CD4-positive, alpha-beta T cell treated with Interleukin-15 for 1 hour (primary cell): Measurements from ENCODE around the gene EGFL7.

Experiments
- DNase-seq: peaks from one replicate; pipeline ENCODE4 v3.0.0-alpha.2; 2020

EGFL7 gene

DNA sequence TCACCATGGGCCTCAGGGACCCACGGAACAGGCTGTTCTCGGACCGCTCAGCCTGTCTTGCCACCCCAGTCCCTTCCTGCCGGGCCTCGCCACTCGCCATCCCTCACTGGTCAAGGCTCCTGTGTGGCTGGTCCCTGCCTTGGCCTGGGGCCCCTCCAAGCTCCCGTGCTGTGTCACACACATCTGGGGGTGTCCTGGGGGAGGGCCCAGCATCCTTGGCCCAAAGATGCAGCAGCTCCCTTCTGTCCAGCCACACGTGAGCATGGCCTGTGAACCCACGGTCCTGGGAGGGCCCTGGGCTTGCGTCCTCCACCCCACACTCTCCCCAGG lies 425 bp upstream of the EGFL7 start:
- DNase-seq, result no peak

DNA sequence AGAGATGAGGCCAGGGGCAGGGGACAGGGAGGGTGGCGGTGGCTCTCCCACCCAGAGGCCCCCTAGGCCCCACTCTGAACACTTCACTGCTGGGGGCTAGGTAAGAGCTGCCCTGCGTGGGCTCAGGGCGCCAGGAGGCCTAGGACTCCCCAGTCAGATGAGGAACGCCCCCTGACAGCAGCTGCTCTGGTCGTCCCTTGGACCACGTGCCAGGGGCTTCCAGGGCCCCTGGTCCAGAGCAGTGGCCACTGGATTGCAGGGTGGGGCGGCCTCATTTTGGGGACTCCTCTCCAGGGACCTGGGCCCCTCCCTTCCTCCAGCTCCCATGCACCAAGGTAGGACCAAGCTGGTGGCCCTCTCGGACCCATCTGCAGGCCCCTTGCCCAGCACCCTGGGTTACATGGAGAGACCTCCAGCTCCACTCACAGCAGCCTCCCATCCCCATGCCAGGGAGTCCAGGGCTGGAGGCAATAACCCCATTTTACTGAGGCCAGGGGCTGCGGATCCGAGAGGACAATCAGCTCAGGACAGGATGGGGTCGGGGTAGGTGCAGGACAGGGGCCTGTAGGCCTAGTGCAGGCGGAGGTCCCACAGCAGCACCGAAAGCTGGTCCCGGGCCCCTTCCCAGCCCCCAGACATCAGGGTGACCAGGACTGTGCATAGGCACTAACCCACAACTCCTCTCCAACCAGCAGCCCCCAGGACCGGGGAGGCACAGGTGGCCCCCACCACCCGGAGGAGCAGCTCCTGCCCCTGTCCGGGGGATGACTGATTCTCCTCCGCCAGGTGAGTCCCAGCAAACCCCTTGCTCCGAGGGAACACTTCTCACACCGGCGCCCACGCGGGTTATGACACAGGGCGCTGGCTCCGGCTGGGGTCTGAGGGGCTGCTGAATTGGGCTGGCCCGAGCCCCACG lies 1.5 kb downstream of the EGFL7 start:
- no peak for DNase-seq

DNA sequence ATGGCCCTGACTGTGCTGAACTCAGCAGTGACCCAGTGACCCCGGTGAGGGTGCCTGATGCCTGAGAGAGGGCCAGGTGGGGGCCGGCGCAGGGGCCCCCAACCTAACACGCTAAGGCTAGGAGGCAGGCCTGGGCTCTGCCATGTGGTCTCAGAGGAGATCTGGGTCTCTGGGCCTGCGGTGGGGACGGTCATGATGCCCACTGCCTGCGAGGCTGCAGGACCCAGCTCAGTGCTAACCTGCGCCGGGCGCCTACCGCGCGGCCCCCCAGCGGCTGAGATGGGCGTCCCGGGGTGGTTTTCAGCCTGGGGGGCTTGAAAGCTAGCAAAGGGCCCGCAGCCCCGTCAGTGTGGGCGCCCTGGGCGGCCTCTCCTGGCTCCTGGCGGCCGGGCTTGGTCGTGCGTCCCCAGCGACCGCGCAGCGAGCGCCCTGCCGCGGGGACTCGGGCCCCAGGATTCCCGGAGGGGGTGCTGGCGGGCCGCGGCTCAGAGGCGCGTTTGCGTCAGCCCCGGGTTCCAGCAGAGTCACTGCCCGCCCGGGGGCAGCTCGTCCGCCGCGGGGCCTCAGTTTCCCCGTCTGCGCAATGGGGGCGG lies 2.5 kb downstream of the EGFL7 start:
- DNase-seq, result no peak

- DNase-seq, result no peak
Observed at GRCh38 chr9:136665704-136666371, 3.1 kb downstream of the EGFL7 start.

DNA sequence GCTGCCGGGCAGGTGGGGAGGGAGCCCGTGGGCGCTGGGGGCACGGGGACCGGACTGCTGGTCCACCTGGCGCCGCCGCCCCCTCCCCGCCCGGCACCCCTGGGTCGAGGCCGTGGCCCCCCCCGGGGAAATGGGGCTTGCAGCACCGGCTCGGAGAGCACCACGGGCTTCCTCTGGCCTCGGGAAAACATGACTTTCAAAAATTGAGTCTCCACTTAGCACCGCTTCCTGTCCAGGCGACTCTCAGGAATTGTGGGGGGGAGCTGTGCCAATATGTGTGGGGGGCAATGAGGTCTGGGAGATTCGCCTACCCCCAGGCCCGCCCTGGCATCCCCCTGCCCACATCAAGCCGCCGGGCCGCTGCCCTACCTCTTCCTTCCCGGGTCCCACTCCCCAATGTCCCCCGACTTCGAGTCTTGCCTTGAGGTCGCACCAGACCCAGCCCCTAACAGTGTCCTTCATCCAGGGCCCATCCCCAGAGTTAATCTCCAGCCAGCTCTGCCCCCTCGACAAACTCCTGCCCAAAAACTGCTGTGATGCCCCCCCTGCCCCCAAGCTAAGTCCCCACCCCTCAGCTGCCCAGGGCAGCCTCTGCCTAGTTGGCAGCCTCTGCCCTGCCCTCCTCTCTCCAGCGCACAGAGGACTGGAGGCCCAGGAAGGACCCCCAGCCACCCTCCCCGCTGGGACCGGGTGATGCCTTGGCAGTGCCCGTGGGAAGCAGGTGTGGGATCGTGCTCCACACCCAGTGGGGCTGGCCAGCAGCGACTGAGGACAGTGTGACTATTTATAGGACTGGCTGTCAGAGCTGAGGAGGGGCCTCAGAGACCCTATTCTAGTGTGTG lies 3.9 kb downstream of the EGFL7 start:
- DNase-seq, result no peak

DNA sequence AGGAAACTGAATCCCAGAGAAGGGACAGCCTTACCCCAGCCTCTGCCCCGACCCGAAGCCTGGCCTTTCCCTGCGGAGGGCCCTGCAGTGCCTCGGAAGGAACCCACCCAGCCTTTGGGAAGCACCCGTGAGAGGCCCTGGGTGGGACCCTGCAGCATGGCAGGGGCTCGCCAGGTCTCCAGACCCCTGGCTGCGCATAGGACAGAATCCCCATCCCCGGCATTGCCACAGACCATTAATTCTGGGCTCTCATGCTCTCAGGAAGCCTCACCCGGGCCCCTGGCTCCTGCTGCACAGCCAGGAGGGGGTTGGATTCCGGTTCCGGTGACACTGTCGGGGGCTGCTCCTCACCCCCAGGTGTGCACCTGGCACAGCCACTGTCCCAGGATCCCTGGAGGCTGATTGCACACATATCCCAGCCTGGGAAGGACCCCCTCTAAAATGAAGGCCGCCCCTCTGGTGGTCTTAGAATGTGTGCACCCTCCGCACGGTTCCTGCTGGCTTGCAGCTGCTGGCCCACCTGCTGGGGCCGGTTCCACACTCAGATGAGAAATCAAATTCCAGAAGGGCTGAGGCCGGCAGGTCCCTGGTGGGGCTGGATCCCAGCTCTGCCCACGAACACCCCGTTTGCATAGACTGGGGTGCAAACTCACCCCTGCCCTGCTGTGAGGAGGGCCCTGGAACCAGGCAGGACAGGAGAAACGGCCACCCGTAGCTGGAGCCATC lies 4.7 kb downstream of the EGFL7 start:
- DNase-seq, result no peak

DNA sequence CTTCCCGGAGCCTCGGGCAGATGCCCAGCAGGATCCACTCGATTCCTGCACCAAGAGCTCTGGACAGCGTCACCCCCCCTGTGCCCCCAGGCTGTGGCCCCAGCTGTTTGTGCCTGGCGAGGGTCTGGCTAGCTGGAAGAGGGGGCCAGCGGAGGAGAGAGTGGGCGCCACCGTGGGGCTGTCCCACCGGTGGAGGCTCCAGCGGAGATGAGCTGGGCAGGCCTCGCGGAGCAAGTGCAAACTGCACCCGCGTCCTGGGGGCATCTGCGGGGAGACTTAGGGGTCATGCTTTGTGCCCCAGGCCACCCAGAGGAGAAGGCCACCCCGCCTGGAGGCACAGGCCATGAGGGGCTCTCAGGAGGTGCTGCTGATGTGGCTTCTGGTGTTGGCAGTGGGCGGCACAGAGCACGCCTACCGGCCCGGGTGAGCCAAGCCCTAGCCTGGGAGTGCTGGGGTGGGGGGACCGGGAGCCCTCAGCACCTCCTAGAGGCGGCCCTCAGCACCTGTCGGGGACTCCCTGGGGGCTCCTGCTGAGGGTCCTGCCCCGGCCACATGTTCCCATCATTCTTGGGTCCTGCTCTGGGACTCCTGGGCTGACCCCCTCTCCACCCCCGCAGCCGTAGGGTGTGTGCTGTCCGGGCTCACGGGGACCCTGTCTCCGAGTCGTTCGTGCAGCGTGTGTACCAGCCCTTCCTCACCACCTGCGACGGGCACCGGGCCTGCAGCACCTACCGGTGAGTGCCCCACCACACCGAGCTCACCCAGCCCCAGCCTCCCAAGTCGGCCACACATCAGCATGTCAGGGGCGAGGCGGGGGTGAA lies 5.4 kb downstream of the EGFL7 start:
- DNase-seq, result no peak

DNA sequence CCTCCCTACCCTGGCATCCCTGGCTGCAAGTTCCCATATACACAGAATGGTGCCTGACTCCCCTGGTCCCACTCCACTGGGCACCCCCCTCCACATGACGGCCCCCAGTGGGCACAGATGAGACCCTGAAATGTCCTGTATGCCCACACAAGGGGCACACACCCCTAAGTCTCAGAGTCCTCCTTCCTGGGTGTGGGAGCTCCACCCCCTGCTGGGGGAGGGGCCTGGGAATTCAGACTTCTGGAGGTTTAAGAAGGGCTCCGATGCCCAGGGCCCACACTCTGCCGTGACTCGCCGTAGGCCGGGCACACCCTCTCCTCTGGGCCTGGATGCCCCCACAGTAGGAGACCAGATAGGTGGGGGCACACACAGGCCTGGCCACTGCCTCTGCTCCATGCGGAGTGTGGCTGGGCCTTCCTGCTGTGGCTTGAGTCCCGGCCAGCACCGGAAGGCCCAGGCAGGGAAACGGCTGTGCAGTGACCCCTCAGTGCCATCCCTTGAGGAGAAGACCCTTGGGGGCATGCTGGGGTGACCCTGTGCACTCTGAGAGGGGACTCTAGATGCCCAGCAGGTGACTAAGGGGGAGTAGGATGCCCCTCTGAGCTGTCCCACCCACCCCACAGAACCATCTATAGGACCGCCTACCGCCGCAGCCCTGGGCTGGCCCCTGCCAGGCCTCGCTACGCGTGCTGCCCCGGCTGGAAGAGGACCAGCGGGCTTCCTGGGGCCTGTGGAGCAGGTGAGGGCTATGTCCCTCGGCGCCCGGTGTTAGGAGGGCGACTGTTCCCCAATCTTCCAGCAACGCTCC lies 6.5 kb downstream of the EGFL7 start:
- no peak for DNase-seq

- DNase-seq, result no peak
Observed at GRCh38 chr9:136669791-136670464, 7.2 kb downstream of the EGFL7 start.

GRCh38 chr9:136670576-136671253 lies 8.0 kb downstream of the EGFL7 start:
- no peak for DNase-seq

- DNase-seq, result no peak
Observed at GRCh38 chr9:136671254-136671614, 8.5 kb downstream of the EGFL7 start.

DNA sequence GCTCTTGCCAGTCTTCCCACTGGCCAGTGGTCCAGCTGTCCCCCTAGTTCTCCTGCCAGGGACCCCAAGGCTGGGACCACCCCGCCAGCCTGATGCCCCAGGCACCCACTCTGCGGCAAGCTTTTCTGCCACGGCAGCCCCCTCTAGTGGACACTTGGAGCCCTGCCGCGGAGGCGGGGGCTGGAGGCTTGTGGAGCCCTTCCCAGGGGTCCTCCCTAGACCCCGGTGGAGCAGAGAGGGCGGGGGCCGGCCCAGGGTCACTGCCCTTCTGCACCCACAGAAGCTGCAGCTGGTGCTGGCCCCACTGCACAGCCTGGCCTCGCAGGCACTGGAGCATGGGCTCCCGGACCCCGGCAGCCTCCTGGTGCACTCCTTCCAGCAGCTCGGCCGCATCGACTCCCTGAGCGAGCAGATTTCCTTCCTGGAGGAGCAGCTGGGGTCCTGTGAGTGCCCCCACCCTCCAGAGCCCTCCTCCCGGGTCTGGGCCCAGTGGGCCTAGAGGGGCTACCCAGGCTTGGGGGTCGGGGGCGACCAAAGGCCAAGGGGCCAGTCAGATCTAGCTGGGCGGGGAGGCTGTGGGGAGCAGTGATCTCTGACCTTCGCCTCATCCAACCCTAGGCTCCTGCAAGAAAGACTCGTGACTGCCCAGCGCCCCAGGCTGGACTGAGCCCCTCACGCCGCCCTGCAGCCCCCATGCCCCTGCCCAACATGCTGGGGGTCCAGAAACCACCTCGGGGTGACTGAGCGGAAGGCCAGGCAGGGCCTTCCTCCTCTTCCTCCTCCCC lies 9.1 kb downstream of the EGFL7 start:
- DNase-seq, result no peak

GRCh38 chr9:136672431-136673087 lies 9.8 kb downstream of the EGFL7 start:
- no peak for DNase-seq

GRCh38 chr9:136673088-136673974 lies 10.6 kb downstream of the EGFL7 start:
- DNase-seq, result no peak

DNA sequence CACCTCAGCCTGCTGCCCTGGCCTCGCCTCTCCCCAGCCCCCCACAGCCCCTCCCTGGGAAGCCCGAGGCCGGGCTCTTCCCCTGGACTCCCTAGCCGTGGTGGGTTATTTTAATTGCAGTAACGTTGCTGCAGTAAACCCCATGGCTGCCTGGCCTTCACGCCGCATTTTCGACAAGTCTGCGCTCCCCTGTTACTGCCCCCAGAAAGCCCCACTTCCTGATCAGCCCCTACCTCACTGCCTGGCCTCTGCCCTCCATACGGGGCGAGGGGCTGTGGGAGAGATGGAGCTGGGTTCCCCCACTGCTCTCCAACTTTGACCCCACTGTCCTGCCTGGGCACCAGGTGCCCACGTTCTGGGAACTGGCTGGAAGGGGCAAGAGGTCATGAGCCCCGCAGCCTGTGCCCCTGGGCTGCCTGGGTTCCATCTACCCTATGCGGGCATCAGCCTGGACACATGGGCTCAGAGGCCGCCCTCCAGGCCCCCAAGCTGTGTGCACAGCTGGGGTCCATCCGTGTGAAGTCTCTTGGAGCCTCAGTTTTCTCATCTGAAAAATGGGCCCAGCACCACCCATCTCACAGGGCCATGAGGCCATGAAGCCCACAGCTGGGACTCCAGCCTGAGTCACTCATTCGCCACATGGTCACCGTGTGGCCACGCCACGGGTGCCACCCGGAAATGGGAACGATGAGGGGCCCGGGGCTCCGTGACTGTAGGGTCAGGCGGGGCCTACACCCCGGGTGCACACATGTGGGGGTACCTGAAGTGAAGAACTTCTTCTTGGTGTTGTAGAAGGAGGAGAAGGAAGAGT lies 11.5 kb downstream of the EGFL7 start:
- no peak for DNase-seq

DNA sequence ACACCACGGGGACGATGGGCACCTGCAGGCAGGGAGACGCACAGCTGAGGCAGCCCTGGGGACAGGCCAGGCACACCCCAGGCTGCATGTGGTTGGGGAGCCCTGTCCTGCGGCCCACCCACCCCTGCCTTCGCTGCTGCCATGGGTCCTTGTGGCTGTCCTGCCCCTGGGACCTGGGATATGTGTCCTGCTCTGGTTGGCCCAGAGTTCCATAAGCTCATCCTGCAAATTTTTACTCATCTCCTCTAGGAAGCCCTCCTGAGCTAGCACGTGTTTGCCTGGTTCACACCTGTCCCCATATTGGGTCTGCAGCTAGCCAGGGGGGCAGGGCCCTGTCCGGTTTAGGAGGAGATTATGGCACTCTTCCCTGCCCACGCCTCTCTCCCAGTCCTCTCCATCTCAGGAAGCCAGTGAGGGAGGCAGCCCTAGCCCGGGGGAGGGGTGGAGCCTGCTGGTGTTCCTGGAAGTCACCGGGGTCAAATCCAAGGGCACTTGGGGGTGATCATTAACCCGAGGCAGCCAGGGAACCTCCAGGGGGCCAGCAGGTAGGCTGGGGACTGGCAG lies 12.2 kb downstream of the EGFL7 start:
- DNase-seq, result no peak
